EH (cell line): ENCODE data around the gene RAB15.

Experiments
- DNase-seq: peaks from one replicate; pipeline ENCODE4 v3.0.0-alpha.2; 2015; ENCODE audit warnings: low read depth

Gene RAB15

GRCh38 chr14:64955297-64955696 is 16.8 kb downstream of the RAB15 start:
- no peak for DNase-seq

GRCh38 chr14:64954491-64955240 is 17.5 kb downstream of the RAB15 start:
- no peak for DNase-seq

DNA sequence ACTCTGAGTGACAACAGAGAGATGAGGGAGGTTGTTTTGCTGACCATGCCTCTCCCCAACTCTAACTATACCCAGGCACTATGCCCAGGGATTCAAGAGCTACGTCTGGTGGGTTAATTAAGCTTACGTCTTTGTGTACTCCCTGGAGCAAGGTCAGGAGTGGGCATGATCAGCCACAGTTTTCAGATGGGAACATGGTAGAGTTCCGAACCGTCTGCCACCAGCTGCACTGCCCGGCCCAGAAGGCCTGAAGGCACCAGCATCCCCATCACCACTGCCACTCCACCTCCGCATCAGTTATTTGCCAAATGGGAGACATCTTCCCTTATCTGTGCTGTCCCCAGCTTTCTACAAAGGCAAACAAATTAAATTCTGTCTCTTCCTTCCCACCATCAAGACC is 18.5 kb downstream of the RAB15 start:
- DNase-seq = no peak

- no peak for DNase-seq
These were observed 18.9 kb downstream of the RAB15 start for GRCh38 chr14:64953310-64953654.

GRCh38 chr14:64952598-64953309 is 19.4 kb downstream of the RAB15 start:
- DNase-seq = no peak

- no peak for DNase-seq
These were observed 20.4 kb downstream of the RAB15 start for GRCh38 chr14:64951724-64952123.

DNA sequence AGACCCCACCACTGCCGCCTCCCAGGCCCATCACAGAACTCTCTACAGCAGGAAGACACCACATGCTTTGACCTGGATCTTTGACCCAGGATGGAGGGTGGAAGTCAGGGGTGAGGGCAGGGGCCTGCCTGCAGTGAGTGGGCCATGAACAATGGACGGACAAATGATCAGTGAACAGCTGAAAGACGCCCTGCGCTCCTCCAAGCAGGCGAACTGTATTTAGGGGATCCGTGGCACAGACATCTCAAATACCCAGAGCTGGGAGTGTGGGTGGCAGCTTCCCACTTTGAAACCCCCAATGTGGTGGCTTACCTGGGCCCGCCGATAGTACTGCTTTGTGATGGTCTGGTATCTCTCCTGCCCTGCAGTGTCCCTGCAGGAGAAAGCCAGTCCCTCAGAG is 20.8 kb downstream of the RAB15 start:
- DNase-seq = no peak

DNA sequence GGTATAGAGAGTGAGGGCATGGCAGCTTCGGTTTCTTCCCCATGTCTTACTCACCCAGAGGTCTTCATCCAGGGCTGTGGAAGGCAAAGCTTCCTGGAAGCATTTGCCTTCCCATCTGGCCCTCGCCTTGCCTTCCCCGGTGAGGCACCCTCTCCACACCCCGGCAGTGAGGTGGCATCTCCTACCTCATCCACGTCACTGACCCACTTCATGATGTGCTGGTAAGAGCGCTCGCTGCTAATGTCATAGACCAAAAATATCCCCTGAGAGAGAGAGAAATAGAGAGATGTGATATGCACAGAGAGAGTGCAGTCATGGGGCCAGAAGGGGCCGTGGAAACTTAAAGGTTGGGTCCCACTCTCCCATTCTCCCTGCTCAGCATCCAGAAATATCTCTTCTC is 21.2 kb downstream of the RAB15 start:
- no peak for DNase-seq

DNA sequence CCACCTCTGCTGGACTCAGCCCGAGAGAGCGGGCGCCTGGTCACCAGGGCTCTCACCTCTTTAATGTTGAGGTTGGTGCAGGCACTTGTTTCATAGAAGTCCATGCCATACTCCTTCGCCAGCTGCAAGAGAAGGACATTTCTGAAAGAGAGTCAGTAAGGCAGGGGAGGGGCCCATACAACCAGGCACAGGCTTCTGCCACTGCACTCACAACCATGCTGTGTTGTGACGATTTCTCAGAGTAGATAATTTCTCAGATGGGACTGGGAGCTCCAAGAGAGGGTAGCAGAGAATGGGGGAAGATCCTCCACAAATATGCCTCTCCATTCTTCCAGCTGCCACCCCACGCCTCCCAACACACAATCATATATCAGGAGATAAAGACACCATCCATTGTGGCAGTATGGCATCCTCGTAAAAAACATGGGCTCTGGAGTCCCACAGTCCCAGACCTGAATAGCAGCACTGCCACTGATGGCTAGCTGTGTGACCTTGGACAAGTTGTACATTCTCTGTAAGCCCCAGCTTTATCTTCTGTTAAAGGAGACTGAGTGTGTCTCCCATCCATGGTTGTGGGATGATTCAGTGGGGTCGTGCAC is 23.4 kb downstream of the RAB15 start:
- DNase-seq = no peak

- DNase-seq = no peak
These were observed 24.2 kb downstream of the RAB15 start for GRCh38 chr14:64947710-64948611.

- peak; percentile 9 for DNase-seq
These were observed 25.7 kb downstream of the RAB15 start for GRCh38 chr14:64946310-64947045.

DNA sequence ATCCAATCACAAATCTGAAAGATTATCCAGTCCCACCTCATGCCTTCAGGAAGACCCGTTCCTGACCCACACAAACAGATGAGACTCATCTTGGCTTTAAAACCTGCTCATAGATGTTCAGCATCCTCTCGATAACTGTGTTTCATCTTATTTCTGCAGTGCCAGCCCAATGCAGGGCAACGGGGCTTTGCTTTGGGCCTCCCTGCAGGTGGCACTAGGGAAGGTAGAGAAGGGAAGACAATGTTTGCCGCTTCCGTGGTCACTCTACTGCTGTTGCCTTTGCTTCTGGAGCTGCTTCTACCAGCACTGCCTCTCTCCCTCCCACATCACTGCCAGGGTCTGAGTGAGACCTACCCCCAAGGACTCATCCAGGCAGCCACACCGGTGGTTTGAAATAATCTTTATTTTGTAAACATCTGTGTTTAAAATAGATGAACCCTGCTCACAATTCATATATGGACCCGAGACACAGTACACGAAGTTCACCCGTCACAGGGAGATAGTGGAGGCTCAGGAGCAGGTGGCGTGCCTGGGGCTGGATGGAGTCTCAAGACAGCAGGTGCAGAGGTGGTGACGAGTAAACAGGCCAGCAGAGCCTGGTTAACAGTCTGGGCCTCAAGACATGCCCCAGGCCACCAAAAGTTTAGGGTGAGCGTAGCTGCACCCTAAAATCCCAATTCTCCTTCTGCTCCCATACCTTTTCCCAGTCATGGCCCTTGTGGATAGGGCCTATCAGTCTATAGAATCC is 26.5 kb downstream of the RAB15 start:
- DNase-seq = no peak

GRCh38 chr14:64944861-64945260 is 27.3 kb downstream of the RAB15 start:
- no peak for DNase-seq

- no peak for DNase-seq
These were observed 28.1 kb downstream of the RAB15 start for GRCh38 chr14:64944041-64944440.

GRCh38 chr14:64943556-64943955 is 28.6 kb downstream of the RAB15 start:
- DNase-seq = no peak

- no peak for DNase-seq
These were observed 29.5 kb downstream of the RAB15 start, which contains the start of gene GPX2 for GRCh38 chr14:64942531-64943111. GPX2 (minus strand) TSS chr14:64942745; CDS start chr14:64942726, 19 bp downstream.

DNA sequence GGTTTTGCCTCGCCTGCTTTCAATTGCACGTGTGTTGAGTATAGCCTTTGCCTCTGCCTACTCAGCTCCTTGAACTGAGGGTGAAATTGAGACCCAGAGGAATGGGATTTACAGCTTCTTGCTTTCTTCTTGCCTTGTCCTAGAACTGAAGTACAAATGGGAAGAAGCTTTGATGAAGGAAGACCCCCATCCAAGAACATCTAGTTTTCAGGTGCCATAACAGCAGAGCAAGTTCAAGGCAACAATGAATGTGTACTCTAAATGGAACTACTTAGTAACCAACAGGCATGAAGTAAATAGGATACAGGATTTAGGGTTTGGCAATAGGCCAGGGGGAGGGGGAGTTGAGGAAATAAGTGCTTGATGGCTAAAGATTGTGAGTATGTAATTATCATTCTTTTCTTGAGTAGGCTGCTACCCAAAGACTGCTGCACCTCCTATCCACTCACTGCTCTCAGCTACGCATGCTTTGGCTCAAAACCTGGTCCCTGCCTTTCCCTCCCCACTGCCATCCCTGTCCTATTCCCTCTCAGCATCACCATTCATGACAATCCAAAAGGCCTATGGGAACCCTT is 31.7 kb downstream of the RAB15 start:
- DNase-seq = no peak

- no peak for DNase-seq
These were observed 32.3 kb downstream of the RAB15 start for GRCh38 chr14:64939817-64940190.

DNA sequence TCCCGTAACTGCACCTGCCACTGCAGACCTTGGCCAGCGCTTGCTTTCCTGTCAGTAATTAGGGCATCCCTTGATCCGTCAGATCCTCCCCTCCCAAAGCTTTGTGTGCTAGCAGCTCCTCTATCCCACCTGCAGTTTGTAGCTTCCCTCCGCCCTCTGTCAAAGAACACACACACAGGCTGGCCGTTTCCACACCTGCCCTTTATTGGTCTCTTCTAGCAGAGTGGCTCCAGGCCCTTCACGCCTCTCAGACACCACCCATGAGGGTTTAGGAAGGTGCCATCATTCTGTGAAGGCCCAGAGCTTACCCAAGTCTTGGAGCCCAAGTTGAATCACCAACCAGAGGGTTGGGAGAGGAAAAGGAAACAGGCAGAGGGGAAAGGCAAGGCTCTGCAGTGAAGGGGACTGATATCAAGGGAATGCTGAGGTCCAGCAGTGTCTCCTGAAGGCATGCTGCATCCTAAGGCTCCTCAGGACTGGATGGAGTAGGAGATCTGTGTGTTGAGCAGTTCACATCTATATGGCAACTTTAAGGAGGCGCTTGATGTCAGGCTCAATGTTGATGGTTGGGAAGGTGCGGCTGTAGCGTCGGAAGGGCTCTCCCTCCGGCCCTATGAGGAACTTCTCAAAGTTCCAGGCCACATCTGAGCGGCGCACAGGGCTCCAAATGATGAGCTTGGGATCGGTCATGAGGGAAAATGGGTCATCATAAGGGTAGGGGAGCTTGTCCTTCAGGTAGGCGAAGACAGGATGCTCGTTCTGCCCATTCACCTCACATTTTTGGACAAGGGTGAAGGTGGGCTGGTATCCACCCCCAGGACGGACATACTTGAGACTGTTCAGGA is 32.9 kb downstream of the RAB15 start:
- DNase-seq = no peak
